ENCODE results near the gene PYGB. TPM values are rescaled to one million over a fixed set of nuclear protein-coding genes. Genes with fewer than 3 reads are reported as not detected.
A peak's percentile ranks its signal among the peaks of the same experiment; 100 is the strongest.
"Not testable (repeated sequence)": the region's sequence is repeated elsewhere in the genome, so short reads cannot be mapped to it uniquely, and the experiment has no call there.

The PYGB gene
- total and polyA plus RNA-seq, 4 donors = 30.3 to 90.3 (median 47.3) TPM

- peak; percentile 63 for ATAC-seq (ENCODE audit: insufficient read depth, low FRiP score)
- H3K27ac ChIP-seq (ENCODE audit: low read depth in 1 of 2, low read length in 1 of 2) = peak overlapping the region; percentile 32 to 62
- H3K36me3 ChIP-seq (ENCODE audit: control insufficient read depth in 4 of 4, insufficient read depth in 4 of 4, low read length in 4 of 4) = peaks cover 0 to 1% (median 0%) of the 10 kb centered on the region in 4 donors
- TF ChIP-seq CTCF (IDR thresholded peaks at IDR 0.05; ENCODE audit: control extremely low read depth, extremely low read depth) = no peak
- WGBS, 2 donors = 60 to 78% methylated on average over 10 of the region's 10 CpGs
- H3K27me3 ChIP-seq (ENCODE audit: control insufficient read depth in 3 of 3, insufficient read depth in 3 of 3, low read length in 2 of 3) = peaks cover 0 to 3% (median 0%) of the 10 kb centered on the region in 3 donors
- peaks cover 0 to 2% (median 0%) of the 10 kb centered on the region in 4 donors for H3K9me3 ChIP-seq (ENCODE audit: control insufficient read depth in 4 of 4, insufficient read depth in 3 of 4, low read length in 3 of 4)
- peaks cover 0 to 15% (median 2%) of the 10 kb centered on the region in 5 donors for H3K4me1 ChIP-seq (ENCODE audit: control insufficient read depth in 5 of 5, insufficient read depth in 5 of 5, low read length in 5 of 5)
- H3K9ac ChIP-seq (ENCODE audit: insufficient read depth in 1 of 2, low read length in 2 of 2) = no peak overlapping the region
- H3K4me3 ChIP-seq = no peak overlapping the region
- DNase-seq = peak in 1 of 3 donors; percentile 49
Measured at GRCh38 chr20:25233016-25233772, 14.7 kb upstream of the PYGB start.

DNA sequence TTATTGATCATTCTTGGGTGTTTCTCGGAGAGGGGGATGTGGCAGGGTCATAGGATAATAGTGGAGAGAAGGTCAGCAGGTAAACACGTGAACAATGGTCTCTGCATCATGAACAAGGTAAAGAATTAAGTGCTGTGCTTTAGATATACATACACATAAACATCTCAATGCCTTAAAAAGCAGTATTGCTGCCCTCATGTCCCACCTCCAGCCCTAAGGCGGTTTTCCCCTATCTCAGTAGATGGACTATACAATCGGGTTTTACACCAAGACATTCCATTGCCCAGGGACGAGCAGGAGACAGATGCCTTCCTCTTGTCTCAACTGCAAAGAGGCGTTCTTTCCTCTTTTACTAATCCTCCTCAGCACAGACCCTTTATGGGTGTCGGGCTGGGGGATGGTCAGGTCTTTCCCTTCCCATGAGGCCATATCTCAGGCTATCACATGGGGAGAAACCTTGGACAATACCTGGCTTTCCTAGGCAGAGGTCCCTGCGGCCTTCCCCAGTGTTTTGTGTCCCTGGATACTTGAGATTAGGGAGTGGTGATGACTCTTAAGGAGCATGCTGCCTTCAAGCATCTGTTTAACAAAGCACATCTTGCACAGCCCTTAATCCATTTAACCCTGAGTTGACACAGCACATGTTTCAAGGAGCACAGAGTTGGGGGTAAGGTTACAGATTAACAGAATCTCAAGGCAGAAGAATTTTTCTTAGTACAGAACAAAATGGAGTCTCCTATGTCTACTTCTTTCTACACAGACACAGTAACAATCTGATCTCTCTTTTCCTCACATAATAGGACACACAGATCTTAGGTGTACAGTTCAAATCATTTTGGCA is 13.7 kb upstream of the PYGB start:
- H3K27me3 ChIP-seq (ENCODE audit: control insufficient read depth in 3 of 3, insufficient read depth in 3 of 3, low read length in 2 of 3); H3K36me3 ChIP-seq (ENCODE audit: control insufficient read depth in 4 of 4, insufficient read depth in 4 of 4, low read length in 4 of 4); H3K9ac ChIP-seq (ENCODE audit: insufficient read depth in 1 of 2, low read length in 2 of 2); H3K9me3 ChIP-seq (ENCODE audit: control insufficient read depth in 4 of 4, insufficient read depth in 3 of 4, low read length in 3 of 4); ATAC-seq (ENCODE audit: insufficient read depth, low FRiP score); H3K4me3 ChIP-seq: not testable (repeated sequence)
- peak overlapping the region in 1 of 2 donors; percentile 72 for H3K27ac ChIP-seq (ENCODE audit: low read depth in 1 of 2, low read length in 1 of 2)
- 60 to 62% methylated on average over 8 of the region's 8 CpGs for WGBS, 2 donors
- DNase-seq = peak in 1 of 3 donors; percentile 36
- H3K4me1 ChIP-seq (ENCODE audit: control insufficient read depth in 5 of 5, insufficient read depth in 5 of 5, low read length in 5 of 5) = peaks cover 0 to 15% (median 0%) of the 10 kb centered on the region in 5 donors

DNA sequence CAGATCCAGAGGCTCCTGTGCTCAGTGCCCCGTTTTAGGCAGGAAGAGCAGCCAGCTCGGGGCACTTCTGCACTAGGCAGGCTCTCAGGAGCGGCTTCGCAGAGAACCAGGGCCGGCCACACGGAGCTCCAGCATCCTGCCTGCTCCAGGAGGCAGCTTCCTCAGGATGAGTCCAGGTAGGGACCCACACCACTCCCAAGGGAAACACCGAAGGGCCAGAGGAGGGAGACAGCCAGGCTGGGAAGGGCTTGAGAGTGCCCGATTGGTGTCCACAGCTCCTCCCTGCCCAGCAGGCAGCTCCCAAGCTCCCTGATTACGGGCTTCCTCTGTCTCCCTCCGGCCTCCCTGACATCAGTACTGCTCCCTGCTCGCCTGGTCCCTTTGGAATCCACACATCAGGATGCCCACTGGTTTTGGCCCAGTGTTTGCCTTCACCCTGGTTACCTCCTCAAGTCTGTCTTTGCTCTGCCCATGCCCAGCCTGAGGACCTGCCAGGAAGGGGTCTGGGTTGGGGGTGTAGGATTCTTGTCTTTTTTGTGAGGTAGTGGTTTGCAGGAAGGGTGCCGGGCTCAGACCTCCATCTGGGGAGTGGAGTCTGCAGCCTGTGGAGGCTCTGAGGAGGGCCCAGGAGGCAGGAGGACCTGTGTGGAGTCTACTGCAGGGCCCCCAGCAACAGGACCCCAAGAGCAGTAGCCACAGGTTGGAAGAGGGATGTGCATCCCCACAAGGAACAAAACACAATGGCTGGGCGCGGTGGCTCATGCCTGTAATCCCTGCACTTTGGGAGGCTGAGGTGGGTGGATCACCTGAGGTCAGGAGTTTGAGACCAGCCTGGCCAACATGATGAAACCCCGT is 11.2 kb upstream of the PYGB start:
- H3K9me3 ChIP-seq (ENCODE audit: control insufficient read depth in 4 of 4, insufficient read depth in 3 of 4, low read length in 3 of 4) = peaks cover 0 to 2% (median 0%) of the 10 kb centered on the region in 4 donors
- WGBS, 2 donors = 76% methylated on average over 15 of the region's 15 CpGs
- peaks cover 0 to 13% (median 0%) of the 10 kb centered on the region in 5 donors for H3K4me1 ChIP-seq (ENCODE audit: control insufficient read depth in 5 of 5, insufficient read depth in 5 of 5, low read length in 5 of 5)
- H3K4me3 ChIP-seq = no peak overlapping the region
- H3K9ac ChIP-seq (ENCODE audit: insufficient read depth in 1 of 2, low read length in 2 of 2) = no peak overlapping the region
- ATAC-seq (ENCODE audit: insufficient read depth, low FRiP score) = no peak
- no peak for DNase-seq
- TF ChIP-seq CTCF (IDR thresholded peaks at IDR 0.05; ENCODE audit: control extremely low read depth, extremely low read depth) = no peak
- H3K27me3 ChIP-seq (ENCODE audit: control insufficient read depth in 3 of 3, insufficient read depth in 3 of 3, low read length in 2 of 3) = peaks cover 0 to 3% (median 0%) of the 10 kb centered on the region in 3 donors
- H3K36me3 ChIP-seq (ENCODE audit: control insufficient read depth in 4 of 4, insufficient read depth in 4 of 4, low read length in 4 of 4) = no peaks in the 10 kb centered on the region
- no peak overlapping the region for H3K27ac ChIP-seq (ENCODE audit: low read depth in 1 of 2, low read length in 1 of 2)
